A549 (cell line): ENCODE results near the gene CPLANE2. TPM values are rescaled to one million over a fixed set of nuclear protein-coding genes. Genes with fewer than 3 reads are reported as not detected.

ENCODE experiments used
- ATAC-seq, 2 experiments: fragments of 200-7000 bp in 1 of 2; fragments of >200 bp in 1 of 2; cut with Nextera tagmentation in 1 of 2; cut with Tn5 transposase in 1 of 2; 3 replicates each; pipeline versions ENCODE4 v1.8.0 to v1.9.1; 2018 to 2020; ENCODE audit warnings: mild to moderate bottlenecking in 1 of 2, moderate library complexity in 1 of 2
- CTCF ChIA-PET: fragments of 300-600 bp; sonication (Branson Sonifier 250); formaldehyde crosslinking; extraction: SDS; loops from one replicate; lab custom pipeline; 2021; ENCODE audit warnings: antibody characterized with exemption, inconsistent platforms; lab: Yijun Ruan, JAX
- POLR2A ChIA-PET: fragments of 350-600 bp; formaldehyde crosslinking; extraction: SDS; loops from one replicate; lab custom pipeline; 2021; ENCODE audit warnings: antibody characterized with exemption, inconsistent platforms; lab: Yijun Ruan, JAX
- DNase-seq, 2 experiments: peaks; one replicate each; pipeline versions ENCODE4 v3.0.0 to v3.0.0-alpha.2; 2011 to 2016; ENCODE audit warnings: low read depth in 1 of 2, low spot score in 1 of 2
- FAIRE-seq: peaks from 2 replicates; lab custom pipeline; 2011; peaks lifted over from hg19 to GRCh38; lab: Jason Lieb, UNC
- H3K27ac ChIP-seq, 2 experiments: fragments of >200 bp; sonication (Bioruptor Twin); formaldehyde crosslinking; 3 replicates each; pipeline ENCODE4 v1.5.1; 2016 to 2017
- H3K4me1 ChIP-seq: fragments of >200 bp; sonication (Bioruptor Twin); formaldehyde crosslinking; 3 replicates; pipeline ENCODE4 v1.6.1; 2016
- H3K4me2 ChIP-seq: fragments of >200 bp; sonication (Bioruptor Twin); formaldehyde crosslinking; 3 replicates; pipeline ENCODE4 v1.6.1; 2016
- H3K4me3 ChIP-seq: fragments of >200 bp; sonication (Bioruptor Twin); formaldehyde crosslinking; 3 replicates; pipeline ENCODE4 v1.5.1; 2016
- H3K9me3 ChIP-seq: fragments of >200 bp; sonication (Bioruptor Twin); formaldehyde crosslinking; 3 replicates; pipeline ENCODE4 v1.6.1; 2016
- CBX2 ChIP-seq: fragments of 200-600 bp; sonication (generic); IDR thresholded peaks from 2 replicates; pipeline ENCODE4 v1.6.1; 2016; ENCODE audit warnings: low read depth, mild to moderate bottlenecking, borderline replicate concordance
- CEBPB ChIP-seq, 2 experiments: fragments of >200 bp in 1 of 2; sonication (Bioruptor Twin) in 1 of 2; formaldehyde crosslinking in 1 of 2; IDR thresholded peaks; 2 replicates each; pipeline ENCODE4 v1.6.1; 2012 to 2016
- EHF ChIP-seq: fragments of 250-450 bp; sonication (Bioruptor Pico); IDR thresholded peaks from 2 replicates; pipeline ENCODE4 v1.5.0; 2020; ENCODE audit warnings: mild to moderate bottlenecking
- ESRRA ChIP-seq: fragments of 150-350 bp; IDR thresholded peaks from 2 replicates; pipeline ENCODE4 v1.6.1; 2014; ENCODE audit warnings: mild to moderate bottlenecking, low read length, borderline replicate concordance
- GATA3 ChIP-seq: IDR thresholded peaks from 2 replicates; pipeline ENCODE4 v1.6.1; 2012; ENCODE audit warnings: borderline replicate concordance
- HDAC2 ChIP-seq: fragments of 200-600 bp; sonication (generic); IDR thresholded peaks from 2 replicates; pipeline ENCODE4 v1.6.1; 2016
- HES2 ChIP-seq: fragments of >200 bp; sonication (Bioruptor Twin); formaldehyde crosslinking; IDR thresholded peaks from 2 replicates; pipeline ENCODE4 v1.6.1; 2016
- MYC ChIP-seq: IDR thresholded peaks from 2 replicates; pipeline ENCODE4 v1.6.1; 2012; ENCODE audit warnings: mild to moderate bottlenecking, inconsistent platforms, low read length, improper control_type of control experiment, borderline replicate concordance
- NFE2L2 ChIP-seq: fragments of 150-350 bp; conservative IDR thresholded peaks from 2 replicates; pipeline ENCODE4 v1.6.1; 2014; ENCODE audit warnings: low read length
- PBX3 ChIP-seq: IDR thresholded peaks from 2 replicates; pipeline ENCODE4 v1.6.1; 2012
- PHF8 ChIP-seq: fragments of 200-600 bp; sonication (generic); IDR thresholded peaks from 2 replicates; pipeline ENCODE4 v1.6.1; 2016; ENCODE audit warnings: low read depth, mild to moderate bottlenecking, antibody characterized with exemption, moderate library complexity, borderline replicate concordance
- POLR2A ChIP-seq: IDR thresholded peaks from 2 replicates; pipeline ENCODE4 v1.6.1; 2012; ENCODE audit warnings: mild to moderate bottlenecking, low read length
- RARB ChIP-seq: fragments of 250-450 bp; sonication (Bioruptor Pico); IDR thresholded peaks from 2 replicates; pipeline ENCODE4 v1.8.0; 2021; ENCODE audit warnings: mild to moderate bottlenecking, moderate library complexity
- REST ChIP-seq: fragments of 200-600 bp; sonication (generic); IDR thresholded peaks from 2 replicates; pipeline ENCODE4 v1.6.1; 2016; ENCODE audit warnings: antibody characterized with exemption, mild to moderate bottlenecking, moderate library complexity
- RNF2 ChIP-seq: fragments of 200-600 bp; sonication (generic); IDR thresholded peaks from 2 replicates; pipeline ENCODE4 v1.6.1; 2016; ENCODE audit warnings: low read depth, mild to moderate bottlenecking, antibody characterized with exemption, moderate library complexity, borderline replicate concordance
- SMC3 ChIP-seq: fragments of >200 bp; sonication (Bioruptor Twin); formaldehyde crosslinking; IDR thresholded peaks from 3 replicates; pipeline ENCODE4 v1.6.1; 2018; ENCODE audit warnings: inconsistent platforms
- ZC3H11A ChIP-seq: fragments of 450-650 bp; IDR thresholded peaks from 2 replicates; pipeline ENCODE4 v1.6.1; 2014; ENCODE audit warnings: antibody characterized with exemption, mild to moderate bottlenecking
- ZNF302 ChIP-seq: fragments of 250-450 bp; sonication (Bioruptor Pico); IDR thresholded peaks from 2 replicates; pipeline ENCODE4 v1.9.0; 2021; ENCODE audit warnings: inconsistent platforms, mild to moderate bottlenecking, moderate library complexity
- WGBS: methylation state at CpG from one replicate; pipeline ENCODE4 v1.1.6; 2017; ENCODE audit errors: missing lambda C conversion rate; 5-methylcytosine and 5-hydroxymethylcytosine counted together
- polyA plus RNA-seq, 4 experiments: library from polyadenylated mRNA; depleted of rRNA in 3 of 4; stranded (reverse); fragments of >200 nt; fragmentation: RNase III in 1 of 4; extraction: RNeasy Plus Mini Kit Qiagen cat#74134 plus additional on column Dnase treatment in 1 of 4; gene quantifications; 2 replicates in 3 of 4; 3 replicates in 1 of 4; pipeline ENCODE4 v1.2.3, GENCODE V29; 2011 to 2017
- TF ChIP-seq, protein P1 (sequence below): fragments of >200 bp; sonication (Bioruptor Twin); formaldehyde crosslinking; IDR thresholded peaks from 3 replicates; pipeline ENCODE4 v1.6.1; 2016

Gene CPLANE2
- polyA plus RNA-seq, 2 of the 4 experiments (the other 2 are of a cell fraction): 2.4 to 3.7 TPM

- no peak overlapping the region for H3K4me3 ChIP-seq
- 95% methylated on average over 5 of the region's 5 CpGs for WGBS
- CTCF ChIA-PET: interaction anchor here (1.1 to 3.9 kb wide), 5 partner anchors 12 to 154 kb away, joined by 3 to 16 read pairs (median 7); no protein-coding TSS in a partner anchor
- peaks cover 7% of the 10 kb centered on the region for H3K4me1 ChIP-seq
- FAIRE-seq: no peak
- H3K9me3 ChIP-seq: no peaks in the 10 kb centered on the region
- DNase-seq: no peak
- TF ChIP-seq EHF (no peak), HDAC2 (no peak), NFE2L2 (no peak), MYC (no peak), RNF2 (no peak), ZC3H11A (no peak)
- ATAC-seq: no peak
- H3K4me2 ChIP-seq: no peak overlapping the region
- H3K27ac ChIP-seq: no peak overlapping the region
- POLR2A ChIA-PET: no interaction called here
Observed at GRCh38 chr1:16232316-16232710, 4.7 kb downstream of the CPLANE2 start.

- WGBS: 90% methylated on average over 16 of the region's 35 CpGs
Observed at GRCh38 chr1:16231331-16232315, 5.4 kb downstream of the CPLANE2 start.

More at GRCh38 chr1:16231331-16232315, 5.4 kb downstream of the CPLANE2 start:
- H3K27ac ChIP-seq: no peak overlapping the region
- no peak overlapping the region for H3K4me3 ChIP-seq
- DNase-seq (no peak), FAIRE-seq (no peak), ATAC-seq (no peak)
- H3K4me2 ChIP-seq: no peak overlapping the region
- no peaks in the 10 kb centered on the region for H3K9me3 ChIP-seq
- ChIA-PET POLR2A (no interaction called here), CTCF (interaction anchor here (1.1 to 3.9 kb wide), 6 partner anchors 11 to 153 kb away, joined by 3 to 16 read pairs (median 6); no protein-coding TSS in a partner anchor)
- no peak for TF ChIP-seq CEBPB (IDR thresholded peaks at IDR 0.05)
- TF ChIP-seq PHF8: no peak
- no peak for TF ChIP-seq ZNF302 (CRISPR knock-in tag)
- TF ChIP-seq, protein P1, sequence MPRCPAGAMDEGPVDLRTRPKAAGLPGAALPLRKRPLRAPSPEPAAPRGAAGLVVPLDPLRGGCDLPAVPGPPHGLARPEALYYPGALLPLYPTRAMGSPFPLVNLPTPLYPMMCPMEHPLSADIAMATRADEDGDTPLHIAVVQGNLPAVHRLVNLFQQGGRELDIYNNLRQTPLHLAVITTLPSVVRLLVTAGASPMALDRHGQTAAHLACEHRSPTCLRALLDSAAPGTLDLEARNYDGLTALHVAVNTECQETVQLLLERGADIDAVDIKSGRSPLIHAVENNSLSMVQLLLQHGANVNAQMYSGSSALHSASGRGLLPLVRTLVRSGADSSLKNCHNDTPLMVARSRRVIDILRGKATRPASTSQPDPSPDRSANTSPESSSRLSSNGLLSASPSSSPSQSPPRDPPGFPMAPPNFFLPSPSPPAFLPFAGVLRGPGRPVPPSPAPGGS: no peak
- no peak for TF ChIP-seq HES2
- TF ChIP-seq RARB (CRISPR knock-in tag): no peak
- no peak for TF ChIP-seq POLR2A
- TF ChIP-seq GATA3: no peak
- TF ChIP-seq CBX2: no peak
- no peak for TF ChIP-seq EHF
- no peak for TF ChIP-seq REST
- no peak for TF ChIP-seq ESRRA
- TF ChIP-seq PBX3: no peak
- no peak for TF ChIP-seq SMC3
- no peak for TF ChIP-seq MYC
- peaks cover 6% of the 10 kb centered on the region for H3K4me1 ChIP-seq
